Upper lobe of right lung (tissue), 1 donor: ENCODE results near the gene ACTR1A. TPM values are rescaled to one million over a fixed set of nuclear protein-coding genes. Genes with fewer than 3 reads are reported as not detected.
"Not testable (repeated sequence)": the region's sequence is repeated elsewhere in the genome, so short reads cannot be mapped to it uniquely, and the experiment has no call there.

Source experiments
- ATAC-seq: fragments of 200-7000 bp; cut with Tn5 transposase; one replicate; pipeline ENCODE4 v1.9.1; 2020; ENCODE audit warnings: mild to moderate bottlenecking, moderate library complexity
- DNase-seq: peaks from one replicate; pipeline ENCODE4 v3.0.0-alpha.2; 2020
- H3K27ac ChIP-seq: fragments of 200-600 bp; one replicate; pipeline ENCODE4 v1.8.0; 2022
- H3K27me3 ChIP-seq: fragments of 200-600 bp; one replicate; pipeline ENCODE4 v1.8.0; 2022; ENCODE audit warnings: mild to moderate bottlenecking
- H3K36me3 ChIP-seq: fragments of 200-600 bp; one replicate; pipeline ENCODE4 v1.8.0; 2022
- H3K4me1 ChIP-seq: fragments of 200-600 bp; one replicate; pipeline ENCODE4 v1.8.0; 2022
- H3K4me3 ChIP-seq: fragments of 200-600 bp; one replicate; pipeline ENCODE4 v1.8.0; 2022; ENCODE audit warnings: mild to moderate bottlenecking
- H3K9me3 ChIP-seq: fragments of 200-600 bp; one replicate; pipeline ENCODE4 v1.8.0; 2022
- CTCF ChIP-seq: fragments of 200-600 bp; IDR thresholded peaks from one replicate; pipeline ENCODE4 v1.8.0; 2022; ENCODE audit warnings: antibody characterized with exemption
- intact Hi-C: fragments of 100-400 bp; cut with DNase I; formaldehyde crosslinking; loops from one replicate; pipeline ENCODE4 v1.11.0; 2022
- total RNA-seq: library from RNA; stranded (reverse); fragmentation: NEBNext Ultra II Directional; extraction: Animal tissue kit (Norgen Biotek cat#: 25700); gene quantifications from one replicate; pipeline ENCODE4 v1.2.1, GENCODE V29; 2021
- donor health status: DM: no; HTN: yes; CAD: no; lungs with severe emphysema.

ACTR1A gene
- total RNA-seq, 1 donor from 2014 or later = 92.5 TPM

- intact Hi-C loops = no loop called here
- ATAC-seq (peak; percentile 97), DNase-seq (peak; percentile 98)
- no peak for TF ChIP-seq CTCF
- peaks cover 14% of the 10 kb centered on the region for H3K4me1 ChIP-seq
- H3K27ac ChIP-seq = peak overlapping the region; percentile 36
- H3K36me3 ChIP-seq = no peaks in the 10 kb centered on the region
- H3K27me3 ChIP-seq = no peaks in the 10 kb centered on the region
- H3K9me3 ChIP-seq = no peaks in the 10 kb centered on the region
- peak overlapping the region; percentile 68 for H3K4me3 ChIP-seq
Measured at GRCh38 chr10:102461187-102462054, 41.1 kb downstream of the ACTR1A start.

GRCh38 chr10:102460836-102461186 is 41.7 kb downstream of the ACTR1A start:
- H3K27ac ChIP-seq = peak overlapping the region; percentile 36

GRCh38 chr10:102458656-102459055 is 43.9 kb downstream of the ACTR1A start:
- DNase-seq = no peak
- no peaks in the 10 kb centered on the region for H3K9me3 ChIP-seq
- no peak overlapping the region for H3K4me3 ChIP-seq
- TF ChIP-seq CTCF = no peak
- peaks cover 31% of the 10 kb centered on the region for H3K4me1 ChIP-seq
- ATAC-seq = no peak
- no peaks in the 10 kb centered on the region for H3K27me3 ChIP-seq
- intact Hi-C loops = no loop called here
- no peak overlapping the region for H3K27ac ChIP-seq
- H3K36me3 ChIP-seq = no peaks in the 10 kb centered on the region

More at GRCh38 chr10:102460836-102461186, 41.7 kb downstream of the ACTR1A start:
- Histone ChIP-seq H3K27me3 (no peaks in the 10 kb centered on the region), H3K9me3 (no peaks in the 10 kb centered on the region), H3K36me3 (no peaks in the 10 kb centered on the region), H3K4me3 (peak overlapping the region; percentile 68), H3K4me1 (peaks cover 19% of the 10 kb centered on the region)
- no peak for DNase-seq
- no peak for TF ChIP-seq CTCF
- intact Hi-C loops = no loop called here
- ATAC-seq = no peak

GRCh38 chr10:102457591-102458150 is 44.8 kb downstream of the ACTR1A start:
- intact Hi-C loops = no loop called here
- Histone ChIP-seq H3K36me3 (no peaks in the 10 kb centered on the region), H3K9me3 (no peaks in the 10 kb centered on the region), H3K27me3 (no peaks in the 10 kb centered on the region), H3K27ac (no peak overlapping the region), H3K4me1 (peaks cover 37% of the 10 kb centered on the region), H3K4me3 (no peak overlapping the region)
- ATAC-seq (no peak), DNase-seq (no peak)
- TF ChIP-seq CTCF = no peak

GRCh38 chr10:102455893-102456471 is 46.5 kb downstream of the ACTR1A start:
- peak; percentile 75 for ATAC-seq
- Histone ChIP-seq H3K36me3 (no peaks in the 10 kb centered on the region), H3K27me3 (no peaks in the 10 kb centered on the region), H3K9me3 (no peaks in the 10 kb centered on the region), H3K4me3 (no peak overlapping the region), H3K4me1 (peaks cover 41% of the 10 kb centered on the region), H3K27ac (peak overlapping the region; percentile 83)
- TF ChIP-seq CTCF = no peak
- intact Hi-C loops = no loop called here
- DNase-seq = no peak

GRCh38 chr10:102454662-102455487 is 47.6 kb downstream of the ACTR1A start:
- H3K27ac ChIP-seq = peak overlapping the region; percentile 83
- intact Hi-C loops, H3K27me3 ChIP-seq, H3K36me3 ChIP-seq, ATAC-seq, H3K9me3 ChIP-seq, DNase-seq, H3K4me3 ChIP-seq: not testable (repeated sequence)
- H3K4me1 ChIP-seq = peaks cover 41% of the 10 kb centered on the region
